Loucy (cell line): Measurements from ENCODE around the gene ALK.

Experiments
- CTCF ChIP-seq: fragments of 200-600 bp; sonication (generic); conservative IDR thresholded peaks from 2 replicates; pipeline ENCODE4 v1.5.1; 2014; ENCODE audit warnings: mild to moderate bottlenecking, antibody characterized with exemption, low read length
- EZH2phosphoT487 ChIP-seq: fragments of 200-600 bp; IDR thresholded peaks from 2 replicates; pipeline ENCODE4 v1.6.1; 2018; ENCODE audit warnings: antibody characterized with exemption, mild to moderate bottlenecking, moderate library complexity, borderline replicate concordance

GRCh38 chr2:29469961-29470360, 451.4 kb downstream of the ALK start:
- TF ChIP-seq CTCF (no peak), EZH2phosphoT487 (no peak)
